MCF 10A (cell line): ENCODE results near the gene CXCL17. TPM values are rescaled to one million over a fixed set of nuclear protein-coding genes. Genes with fewer than 3 reads are reported as not detected.

Source experiments
- BruUV-seq: library from RNA; stranded (reverse); fragments of 400-500 nt; replicated peaks from 2 replicates; lab custom pipeline; 2021; lab: Mats Ljungman, UMichigan
- CTCF ChIA-PET: fragments of 300-600 bp; sonication (Branson Sonifier 250); formaldehyde crosslinking; extraction: SDS; loops from one replicate; lab custom pipeline; 2021; ENCODE audit warnings: antibody characterized with exemption, inconsistent platforms; lab: Yijun Ruan, JAX
- POLR2A ChIA-PET: fragments of 300-600, 350-650 bp; sonication (Branson Sonifier 250); formaldehyde crosslinking; extraction: SDS; loops from one replicate; lab custom pipeline; 2020; ENCODE audit warnings: antibody characterized with exemption, inconsistent platforms; lab: Yijun Ruan, JAX
- DNase-seq: peaks from one replicate; pipeline ENCODE4 v3.0.0-alpha.2; 2018; ENCODE audit not compliant: unreplicated experiment
- H3K27ac Mint-ChIP-seq: one replicate; pipeline ENCODE4 v1.8.0; 2022; ENCODE audit warnings: mild to moderate bottlenecking, low read depth, mixed read lengths; ENCODE audit not compliant: unreplicated experiment
- H3K27me3 Mint-ChIP-seq: one replicate; pipeline ENCODE4 v1.8.0; 2022; ENCODE audit warnings: mixed read lengths; ENCODE audit not compliant: insufficient read depth, unreplicated experiment
- H3K36me3 Mint-ChIP-seq: one replicate; pipeline ENCODE4 v1.8.0; 2022; ENCODE audit warnings: mild to moderate bottlenecking, moderate library complexity, mixed read lengths; ENCODE audit not compliant: insufficient read depth, unreplicated experiment
- H3K4me1 Mint-ChIP-seq: one replicate; pipeline ENCODE4 v1.8.0; 2022; ENCODE audit warnings: mixed read lengths; ENCODE audit not compliant: insufficient read depth, unreplicated experiment
- H3K4me3 Mint-ChIP-seq: one replicate; pipeline ENCODE4 v1.8.0; 2022; ENCODE audit warnings: mild to moderate bottlenecking, moderate library complexity, mixed read lengths; ENCODE audit not compliant: unreplicated experiment
- H3K9me3 Mint-ChIP-seq: one replicate; pipeline ENCODE4 v1.8.0; 2022; ENCODE audit warnings: mixed read lengths; ENCODE audit not compliant: unreplicated experiment
- intact Hi-C: fragments of 100-400 bp; cut with micrococcal nuclease; formaldehyde crosslinking; loops from 2 replicates; pipeline ENCODE4 v1.14.1; 2022
- total RNA-seq: library from RNA; stranded (reverse); gene quantifications from 2 replicates; pipeline ENCODE4 v1.2.3, GENCODE V29; 2022
- TF ChIP-seq, protein P1 (sequence below): fragments of 200-600 bp; IDR thresholded peaks from one replicate; pipeline ENCODE4 v1.8.0; 2022; ENCODE audit warnings: antibody characterized with exemption, mild to moderate bottlenecking; ENCODE audit not compliant: unreplicated experiment

The CXCL17 gene
- total RNA-seq, 1 experiment from 2014 or later: not detected

GRCh38 chr19:42478765-42479311, 36.1 kb upstream of the CXCL17 start:
- TF ChIP-seq, protein P1, sequence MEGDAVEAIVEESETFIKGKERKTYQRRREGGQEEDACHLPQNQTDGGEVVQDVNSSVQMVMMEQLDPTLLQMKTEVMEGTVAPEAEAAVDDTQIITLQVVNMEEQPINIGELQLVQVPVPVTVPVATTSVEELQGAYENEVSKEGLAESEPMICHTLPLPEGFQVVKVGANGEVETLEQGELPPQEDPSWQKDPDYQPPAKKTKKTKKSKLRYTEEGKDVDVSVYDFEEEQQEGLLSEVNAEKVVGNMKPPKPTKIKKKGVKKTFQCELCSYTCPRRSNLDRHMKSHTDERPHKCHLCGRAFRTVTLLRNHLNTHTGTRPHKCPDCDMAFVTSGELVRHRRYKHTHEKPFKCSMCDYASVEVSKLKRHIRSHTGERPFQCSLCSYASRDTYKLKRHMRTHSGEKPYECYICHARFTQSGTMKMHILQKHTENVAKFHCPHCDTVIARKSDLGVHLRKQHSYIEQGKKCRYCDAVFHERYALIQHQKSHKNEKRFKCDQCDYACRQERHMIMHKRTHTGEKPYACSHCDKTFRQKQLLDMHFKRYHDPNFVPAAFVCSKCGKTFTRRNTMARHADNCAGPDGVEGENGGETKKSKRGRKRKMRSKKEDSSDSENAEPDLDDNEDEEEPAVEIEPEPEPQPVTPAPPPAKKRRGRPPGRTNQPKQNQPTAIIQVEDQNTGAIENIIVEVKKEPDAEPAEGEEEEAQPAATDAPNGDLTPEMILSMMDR: no peak
- intact Hi-C loops: no loop called here
- Mint-ChIP-seq H3K4me1 (no peaks in the 10 kb centered on the region), H3K4me3 (no peak overlapping the region), H3K27ac (no peak overlapping the region), H3K9me3 (no peaks in the 10 kb centered on the region), H3K27me3 (peaks cover 7% of the 10 kb centered on the region), H3K36me3 (no peaks in the 10 kb centered on the region)
- ChIA-PET POLR2A (no interaction called here), CTCF (no interaction called here)
- no TSS peak for BruUV-seq
- no peak for DNase-seq

- CTCF ChIA-PET: interaction anchor here (0.6 kb wide), 1 partner anchor 51 kb away, joined by 3 read pairs; no protein-coding TSS in a partner anchor
- H3K36me3 Mint-ChIP-seq: no peaks in the 10 kb centered on the region
- POLR2A ChIA-PET: no interaction called here
- TF ChIP-seq, protein P1: no peak
- intact Hi-C loops: no loop called here
- DNase-seq: no peak
- H3K9me3 Mint-ChIP-seq: no peaks in the 10 kb centered on the region
- H3K4me1 Mint-ChIP-seq: no peaks in the 10 kb centered on the region
- no peak overlapping the region for H3K27ac Mint-ChIP-seq
- BruUV-seq: no TSS peak
- H3K4me3 Mint-ChIP-seq: no peak overlapping the region
- H3K27me3 Mint-ChIP-seq: peaks cover 7% of the 10 kb centered on the region
Observed at GRCh38 chr19:42477933-42478332, 35.2 kb upstream of the CXCL17 start.

DNA sequence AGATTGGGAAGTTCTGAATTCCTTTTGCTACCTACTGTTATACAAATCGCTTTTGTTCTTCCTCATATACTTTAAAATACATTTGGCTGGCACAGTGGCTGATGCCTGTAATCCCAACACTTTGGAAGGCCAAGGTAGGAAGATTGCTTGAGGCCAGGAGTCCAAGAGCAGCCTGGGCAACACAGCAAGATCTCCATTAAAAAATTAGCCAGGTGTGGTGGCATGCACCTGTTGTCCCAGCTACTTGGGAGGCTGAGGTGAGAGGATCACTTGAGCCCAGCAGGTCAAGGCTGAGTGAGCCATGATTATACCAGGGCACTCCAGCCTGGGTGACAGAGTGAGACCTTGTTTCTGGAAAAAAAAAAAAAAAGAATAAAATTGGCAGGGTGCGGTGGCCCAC, 34.4 kb upstream of the CXCL17 start:
- Mint-ChIP-seq H3K4me3 (no peak overlapping the region), H3K9me3 (no peaks in the 10 kb centered on the region), H3K4me1 (no peaks in the 10 kb centered on the region), H3K36me3 (no peaks in the 10 kb centered on the region), H3K27me3 (peaks cover 13% of the 10 kb centered on the region), H3K27ac (no peak overlapping the region)
- intact Hi-C loops: no loop called here
- CTCF ChIA-PET: interaction anchor here (0.6 kb wide), 1 partner anchor 52 kb away, joined by 3 read pairs; no protein-coding TSS in a partner anchor
- BruUV-seq: no TSS peak
- TF ChIP-seq, protein P1: no peak
- no peak for DNase-seq
- POLR2A ChIA-PET: no interaction called here

DNA sequence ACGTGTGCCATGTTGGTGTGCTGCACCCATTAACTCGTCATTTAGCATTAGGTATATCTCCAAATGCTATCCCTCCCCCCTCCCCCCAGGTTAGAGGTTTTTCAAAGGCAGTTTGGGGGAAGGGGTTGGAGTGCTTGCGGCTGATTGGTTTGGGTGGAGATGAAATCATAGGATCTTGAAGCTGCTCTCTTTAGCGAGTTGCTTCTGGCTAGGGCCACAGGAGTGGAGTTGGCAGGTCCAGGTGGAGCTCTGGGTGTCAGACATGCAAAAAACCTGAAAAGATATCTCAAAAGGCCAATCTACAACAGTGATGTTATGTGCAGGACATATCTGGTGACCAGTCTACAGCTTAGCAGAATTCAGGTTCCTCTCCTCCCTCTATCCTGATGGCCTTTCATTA, 32.6 kb upstream of the CXCL17 start:
- ChIA-PET POLR2A (no interaction called here), CTCF (interaction anchor here (0.5 to 7.3 kb wide), 4 partner anchors 25 to 122 kb away, joined by 3 to 35 read pairs (median 4); no protein-coding TSS in a partner anchor)
- TF ChIP-seq, protein P1: no peak
- H3K27me3 Mint-ChIP-seq: peaks cover 13% of the 10 kb centered on the region
- H3K9me3 Mint-ChIP-seq: no peaks in the 10 kb centered on the region
- intact Hi-C loops: no loop called here
- no peaks in the 10 kb centered on the region for H3K36me3 Mint-ChIP-seq
- H3K27ac Mint-ChIP-seq: no peak overlapping the region
- H3K4me1 Mint-ChIP-seq: no peaks in the 10 kb centered on the region
- no peak for DNase-seq
- no TSS peak for BruUV-seq
- no peak overlapping the region for H3K4me3 Mint-ChIP-seq
